IMR-90 (cell line): Measurements from ENCODE around the gene RASGRP2.

Source experiments
- BHLHE40 ChIP-seq: fragments of 150-350 bp; IDR thresholded peaks from 2 replicates; pipeline ENCODE4 v1.6.1; 2016; ENCODE audit warnings: mild to moderate bottlenecking, low read depth, low read length
- CEBPB ChIP-seq: IDR thresholded peaks from 2 replicates; pipeline ENCODE4 v1.6.1; 2012; ENCODE audit warnings: low read depth, low read length, improper control_type of control experiment
- CHD1 ChIP-seq: IDR thresholded peaks from 2 replicates; pipeline ENCODE4 v1.6.1; 2012; ENCODE audit warnings: low read depth, low read length, improper control_type of control experiment
- CTCF ChIP-seq: conservative IDR thresholded peaks from 2 replicates; pipeline ENCODE4 v1.5.1; 2012; ENCODE audit warnings: mild to moderate bottlenecking, low read depth, low read length, improper control_type of control experiment
- FOS ChIP-seq: fragments of 150-350 bp; IDR thresholded peaks from 2 replicates; pipeline ENCODE4 v1.6.1; 2016; ENCODE audit warnings: low read depth, low read length
- MAFK ChIP-seq: IDR thresholded peaks from 2 replicates; pipeline ENCODE4 v1.6.1; 2012; ENCODE audit warnings: low read depth, low read length, improper control_type of control experiment
- MXI1 ChIP-seq: IDR thresholded peaks from 2 replicates; pipeline ENCODE4 v1.6.1; 2012; ENCODE audit warnings: low read depth, mild to moderate bottlenecking, low read length, moderate library complexity, borderline replicate concordance
- POLR2A ChIP-seq: IDR thresholded peaks from 2 replicates; pipeline ENCODE4 v1.6.1; 2012; ENCODE audit warnings: mild to moderate bottlenecking, low read depth, low read length
- RCOR1 ChIP-seq: IDR thresholded peaks from 2 replicates; pipeline ENCODE4 v1.6.1; 2012; ENCODE audit warnings: mild to moderate bottlenecking, low read length, improper control_type of control experiment; ENCODE audit not compliant: insufficient replicate concordance
- RFX5 ChIP-seq: IDR thresholded peaks from 2 replicates; pipeline ENCODE4 v1.8.0; 2012; ENCODE audit warnings: low read depth, mild to moderate bottlenecking, low read length, moderate library complexity
- SMC3 ChIP-seq: fragments of 150-350 bp; IDR thresholded peaks from 2 replicates; pipeline ENCODE4 v1.6.1; 2016; ENCODE audit warnings: low read depth, mild to moderate bottlenecking, antibody characterized with exemption, low read length, moderate library complexity
- TF ChIP-seq, protein P1 (sequence below): fragments of 150-350 bp; IDR thresholded peaks from 2 replicates; pipeline ENCODE4 v1.6.1; 2016; ENCODE audit warnings: low read depth, mild to moderate bottlenecking, low read length, moderate library complexity, borderline replicate concordance
- TF ChIP-seq, protein P2 (sequence below): fragments of 150-350 bp; IDR thresholded peaks from 2 replicates; pipeline ENCODE4 v1.6.1; 2017; ENCODE audit warnings: mild to moderate bottlenecking, antibody characterized with exemption, low read length, low read depth

DNA sequence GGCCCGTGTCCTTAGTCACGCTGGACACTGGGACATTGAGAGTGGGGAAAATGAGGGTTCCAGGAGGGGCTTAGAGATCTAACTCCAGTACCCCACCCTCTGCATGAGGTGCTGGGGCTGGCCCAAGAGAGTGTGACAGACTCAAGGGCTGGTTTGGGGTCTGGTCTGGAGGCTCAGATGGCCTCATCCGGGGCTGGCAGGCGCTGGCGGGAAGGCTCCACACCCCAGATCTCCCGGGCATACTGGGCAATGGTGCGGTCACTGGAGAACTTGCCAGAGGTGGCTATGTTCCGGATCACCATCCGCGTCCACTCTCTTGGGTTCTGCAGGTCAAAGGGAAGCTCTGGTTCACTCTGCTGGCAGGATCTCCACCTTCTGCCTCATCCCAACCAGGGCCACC is 2.5 kb upstream of the RASGRP2 start:
- TF ChIP-seq POLR2A (no peak), RFX5 (no peak), CTCF (no peak), MXI1 (no peak), BHLHE40 (no peak), SMC3 (no peak), CHD1 (no peak), CEBPB (no peak), FOS (no peak), RCOR1 (no peak), MAFK (no peak)
- TF ChIP-seq, protein P1, sequence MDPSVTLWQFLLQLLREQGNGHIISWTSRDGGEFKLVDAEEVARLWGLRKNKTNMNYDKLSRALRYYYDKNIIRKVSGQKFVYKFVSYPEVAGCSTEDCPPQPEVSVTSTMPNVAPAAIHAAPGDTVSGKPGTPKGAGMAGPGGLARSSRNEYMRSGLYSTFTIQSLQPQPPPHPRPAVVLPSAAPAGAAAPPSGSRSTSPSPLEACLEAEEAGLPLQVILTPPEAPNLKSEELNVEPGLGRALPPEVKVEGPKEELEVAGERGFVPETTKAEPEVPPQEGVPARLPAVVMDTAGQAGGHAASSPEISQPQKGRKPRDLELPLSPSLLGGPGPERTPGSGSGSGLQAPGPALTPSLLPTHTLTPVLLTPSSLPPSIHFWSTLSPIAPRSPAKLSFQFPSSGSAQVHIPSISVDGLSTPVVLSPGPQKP, result no peak
- TF ChIP-seq, protein P2, sequence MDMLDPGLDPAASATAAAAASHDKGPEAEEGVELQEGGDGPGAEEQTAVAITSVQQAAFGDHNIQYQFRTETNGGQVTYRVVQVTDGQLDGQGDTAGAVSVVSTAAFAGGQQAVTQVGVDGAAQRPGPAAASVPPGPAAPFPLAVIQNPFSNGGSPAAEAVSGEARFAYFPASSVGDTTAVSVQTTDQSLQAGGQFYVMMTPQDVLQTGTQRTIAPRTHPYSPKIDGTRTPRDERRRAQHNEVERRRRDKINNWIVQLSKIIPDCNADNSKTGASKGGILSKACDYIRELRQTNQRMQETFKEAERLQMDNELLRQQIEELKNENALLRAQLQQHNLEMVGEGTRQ, result no peak
